CD14-positive monocyte (primary cell): ENCODE data around the gene SCART1. TPM values are rescaled to one million over a fixed set of nuclear protein-coding genes. Genes with fewer than 3 reads are reported as not detected.

Experiments used
- DNase-seq, 3 donors: peaks; one replicate each; pipeline ENCODE4 v3.0.0-alpha.2; 2011 to 2022
- H2AFZ ChIP-seq: 2 replicates; pipeline ENCODE4 v1.6.0; 2012; ENCODE audit warnings: mild to moderate bottlenecking, low read depth, low read length, inconsistent platforms; ENCODE audit not compliant: insufficient read depth, poor library complexity, severe bottlenecking
- H3K27ac ChIP-seq, 2 donors: 1 replicate in 1 of 2; 2 replicates in 1 of 2; pipeline ENCODE4 v1.5.1; 2012 to 2013; ENCODE audit warnings: low read length in 2 of 2, control low read depth in 1 of 2, inconsistent platforms in 1 of 2, low read depth in 1 of 2, mild to moderate bottlenecking in 1 of 2
- H3K27me3 ChIP-seq, 2 donors: one replicate each; pipeline versions ENCODE4 v1.6.0 to v1.6.1; 2011 to 2013; ENCODE audit warnings: low read length in 2 of 2; ENCODE audit not compliant: control insufficient read depth in 2 of 2, insufficient read depth in 2 of 2
- H3K36me3 ChIP-seq, 2 donors: replicated peaks in 1 of 2; 1 replicate in 1 of 2; 2 replicates in 1 of 2; pipeline versions ENCODE4 v1.5.1 to v1.6.1; 2012 to 2013; ENCODE audit warnings: low read length in 2 of 2, control low read depth in 1 of 2, inconsistent platforms in 1 of 2, mild to moderate bottlenecking in 1 of 2; ENCODE audit not compliant: insufficient read depth in 2 of 2, control insufficient read depth in 1 of 2
- H3K4me1 ChIP-seq, 2 donors: 1 replicate in 1 of 2; 2 replicates in 1 of 2; pipeline versions ENCODE4 v1.5.1 to v1.6.1; 2012 to 2013; ENCODE audit warnings: low read length in 2 of 2, control low read depth in 1 of 2, inconsistent platforms in 1 of 2, mild to moderate bottlenecking in 1 of 2, moderate library complexity in 1 of 2; ENCODE audit not compliant: insufficient read depth in 2 of 2, control insufficient read depth in 1 of 2
- H3K4me2 ChIP-seq: replicated peaks from 2 replicates; pipeline ENCODE3; 2012; ENCODE audit warnings: low read length, moderate library complexity, mild to moderate bottlenecking; ENCODE audit not compliant: poor library complexity, severe bottlenecking; ENCODE audit errors: extremely low read depth
- H3K4me3 ChIP-seq, 3 experiments: fragments of 200-600 bp in 1 of 3; sonication (generic) in 1 of 3; replicated peaks in 1 of 3; 1 replicate in 2 of 3; 2 replicates in 1 of 3; pipeline ENCODE4 v1.5.1; 2011 to 2013; ENCODE audit warnings: low read length in 3 of 3, mild to moderate bottlenecking in 3 of 3, control low read depth in 2 of 3, low read depth in 2 of 3, inconsistent platforms in 1 of 3, moderate library complexity in 1 of 3
- H3K79me2 ChIP-seq: 2 replicates; pipeline ENCODE4 v1.6.0; 2012; ENCODE audit warnings: mild to moderate bottlenecking, control low read depth, inconsistent platforms, low read length, moderate library complexity; ENCODE audit not compliant: insufficient read depth
- H3K9ac ChIP-seq: 2 replicates; pipeline ENCODE4 v1.6.0; 2017; ENCODE audit warnings: low read length, mild to moderate bottlenecking; ENCODE audit not compliant: insufficient read depth, poor library complexity, severe bottlenecking
- H3K9me3 ChIP-seq, 2 donors: replicated peaks in 1 of 2; 1 replicate in 1 of 2; 2 replicates in 1 of 2; pipeline versions ENCODE4 v1.5.1 to v1.6.1; 2012 to 2013; ENCODE audit warnings: low read length in 2 of 2, control low read depth in 1 of 2; ENCODE audit not compliant: control insufficient read depth in 1 of 2, insufficient read depth in 1 of 2
- H4K20me1 ChIP-seq: 2 replicates; pipeline ENCODE4 v1.6.0; 2012; ENCODE audit warnings: mild to moderate bottlenecking, low read length, control low read depth, moderate library complexity; ENCODE audit not compliant: insufficient read depth
- H3K27ac Mint-ChIP-seq, 7 donors: one replicate each; pipeline ENCODE4 v1.8.0; 2020; ENCODE audit warnings: mild to moderate bottlenecking in 7 of 7, mixed read lengths in 7 of 7, moderate library complexity in 6 of 7, inconsistent platforms in 2 of 7
- H3K27me3 Mint-ChIP-seq, 3 donors: one replicate each; pipeline ENCODE4 v1.8.0; 2021 to 2022; ENCODE audit warnings: low read depth in 3 of 3, mild to moderate bottlenecking in 3 of 3, mixed read lengths in 3 of 3, moderate library complexity in 3 of 3, inconsistent platforms in 1 of 3
- H3K36me3 Mint-ChIP-seq, 2 donors: one replicate each; pipeline ENCODE4 v1.8.0; 2020; ENCODE audit warnings: mixed read lengths in 2 of 2, inconsistent platforms in 1 of 2, mild to moderate bottlenecking in 1 of 2
- H3K4me1 Mint-ChIP-seq: one replicate; pipeline ENCODE4 v1.8.0; 2020; ENCODE audit warnings: mild to moderate bottlenecking, mixed read lengths
- H3K4me3 Mint-ChIP-seq, 2 donors: one replicate each; pipeline ENCODE4 v1.8.0; 2020; ENCODE audit warnings: mild to moderate bottlenecking in 2 of 2, mixed read lengths in 2 of 2, moderate library complexity in 1 of 2
- H3K9me3 Mint-ChIP-seq, 7 donors: one replicate each; pipeline ENCODE4 v1.8.0; 2020 to 2022; ENCODE audit warnings: mixed read lengths in 7 of 7, mild to moderate bottlenecking in 6 of 7, moderate library complexity in 6 of 7, inconsistent platforms in 2 of 7
- CTCF ChIP-seq: fragments of 200-600 bp; IDR thresholded peaks from one replicate; pipeline ENCODE4 v1.8.0; 2022; ENCODE audit warnings: antibody characterized with exemption, mild to moderate bottlenecking
- WGBS: methylation state at CpG from one replicate; pipeline ENCODE4 v1.1.5; 2013; ENCODE audit warnings: missing lambda C conversion rate; ENCODE audit not compliant: insufficient coverage; 5-methylcytosine and 5-hydroxymethylcytosine counted together
- intact Hi-C, 2 donors: fragments of 100-400 bp; cut with micrococcal nuclease; formaldehyde crosslinking; loops; one replicate each; pipeline versions ENCODE4 v1.15.0 to v1.15.1; 2023
- polyA plus RNA-seq, 3 donors: library from polyadenylated mRNA; depleted of rRNA in 1 of 3; unstranded in 2 of 3; stranded (reverse) in 1 of 3; fragments of 300-500 nt in 2 of 3; fragments of >200 nt in 1 of 3; fragmentation: Illumina TruSeq in 2 of 3; gene quantifications; 1 replicate in 2 of 3; 2 replicates in 1 of 3; pipeline ENCODE4 v1.2.3, GENCODE V29; 2012 to 2021

SCART1 gene
- polyA plus RNA-seq, 3 donors: 1.1 TPM; not detected in 2

DNA sequence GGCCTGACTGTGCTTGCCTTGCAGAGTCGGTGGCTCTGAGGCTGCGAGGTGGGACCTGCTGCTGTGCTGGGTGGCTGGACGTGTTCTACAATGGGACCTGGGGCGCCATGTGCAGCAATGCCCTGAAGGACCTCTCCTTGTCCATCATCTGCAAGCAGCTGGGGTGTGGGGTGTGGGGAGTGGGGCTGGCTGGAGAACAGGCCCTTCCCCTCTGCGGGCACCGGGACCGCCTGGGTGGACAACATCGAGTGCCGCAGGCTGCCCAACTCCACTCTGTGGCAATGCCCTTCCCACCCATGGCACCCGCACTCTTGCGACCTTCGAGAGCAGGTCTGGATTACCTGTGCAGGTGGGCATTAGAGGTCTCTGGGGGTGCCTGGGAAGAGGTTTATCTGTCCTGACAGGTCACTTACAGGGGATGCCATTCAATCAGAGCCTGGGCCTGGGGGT lies 10.9 kb downstream of the SCART1 start:
- Mint-ChIP-seq H3K9me3 (peaks cover 4 to 11% (median 6%) of the 10 kb centered on the region in 7 donors), H3K27me3 (peaks cover 7 to 12% (median 11%) of the 10 kb centered on the region in 3 donors), H3K4me1 (no peaks in the 10 kb centered on the region), H3K27ac (no peak overlapping the region), H3K36me3 (no peaks in the 10 kb centered on the region), H3K4me3 (no peak overlapping the region)
- no peaks in the 10 kb centered on the region for H3K36me3 ChIP-seq
- H3K27ac ChIP-seq: no peak overlapping the region
- no peak overlapping the region for H2AFZ ChIP-seq
- WGBS: 100% methylated on average over 3 of the region's 12 CpGs
- no peak for TF ChIP-seq CTCF
- H3K79me2 ChIP-seq: no peaks in the 10 kb centered on the region
- intact Hi-C loops: no loop called here
- DNase-seq: no peak
- no peak overlapping the region for H3K4me3 ChIP-seq
- H3K4me2 ChIP-seq: no peak overlapping the region
- H3K4me1 ChIP-seq: no peaks in the 10 kb centered on the region
- no peak overlapping the region for H3K9ac ChIP-seq
- H3K27me3 ChIP-seq: peaks cover 0 to 2% of the 10 kb centered on the region in 2 donors
- H3K9me3 ChIP-seq: peaks cover 0 to 3% of the 10 kb centered on the region in 2 donors
- no peaks in the 10 kb centered on the region for H4K20me1 ChIP-seq

- no peak for TF ChIP-seq CTCF
- no peak overlapping the region for H3K9ac ChIP-seq
- H3K27ac Mint-ChIP-seq: no peak overlapping the region
- H3K36me3 ChIP-seq: no peaks in the 10 kb centered on the region
- H3K27me3 Mint-ChIP-seq: peaks cover 7 to 12% (median 11%) of the 10 kb centered on the region in 3 donors
- no peak overlapping the region for H2AFZ ChIP-seq
- H3K79me2 ChIP-seq: no peaks in the 10 kb centered on the region
- no peaks in the 10 kb centered on the region for H3K4me1 ChIP-seq
- no peak overlapping the region for H3K4me3 ChIP-seq
- H3K27ac ChIP-seq: no peak overlapping the region
- no peak overlapping the region for H3K4me2 ChIP-seq
- H3K9me3 ChIP-seq: peaks cover 0 to 3% of the 10 kb centered on the region in 2 donors
- intact Hi-C loops: no loop called here
- no peaks in the 10 kb centered on the region for H4K20me1 ChIP-seq
- H3K36me3 Mint-ChIP-seq: no peaks in the 10 kb centered on the region
- H3K27me3 ChIP-seq: peaks cover 0 to 2% of the 10 kb centered on the region in 2 donors
- no peak overlapping the region for H3K4me3 Mint-ChIP-seq
- no peak for DNase-seq
- 60% methylated on average over 49 of the region's 55 CpGs for WGBS
- peaks cover 5 to 14% (median 7%) of the 10 kb centered on the region in 7 donors for H3K9me3 Mint-ChIP-seq
- no peaks in the 10 kb centered on the region for H3K4me1 Mint-ChIP-seq
Measured at GRCh38 chr10:133465191-133465949, 11.6 kb downstream of the SCART1 start.
